ENCODE data around the gene PDE9A. TPM values are rescaled to one million over a fixed set of nuclear protein-coding genes. Genes with fewer than 3 reads are reported as not detected.

Gene PDE9A
- total RNA-seq, 4 donors from 2014 or later, result 10.6 to 83.2 (median 28.5) TPM

DNA sequence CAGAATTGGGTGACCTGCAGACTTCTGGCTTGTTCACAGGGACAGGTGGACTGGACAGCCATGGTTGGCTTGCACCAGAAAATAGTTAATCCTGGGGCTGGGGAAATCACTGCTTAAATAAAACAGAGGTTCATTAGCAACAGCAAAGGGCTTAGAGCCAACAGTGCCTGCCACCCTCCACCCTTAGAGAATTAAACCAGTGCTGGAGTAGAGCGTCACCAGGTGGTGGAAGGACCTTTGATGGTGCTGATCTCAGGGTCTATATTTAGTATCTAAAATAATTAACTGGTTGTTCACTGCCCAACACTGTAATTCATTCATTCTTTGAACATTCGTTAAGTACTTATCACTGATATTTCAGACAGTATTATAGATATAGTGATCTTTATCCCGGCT lies 34.7 kb upstream of the PDE9A start:
- Histone ChIP-seq H3K27me3 (peaks cover 66% of the 10 kb centered on the region), H3K4me1 (peaks cover 0 to 9% (median 0%) of the 10 kb centered on the region in 3 donors), H3K9me3 (no peaks in the 10 kb centered on the region), H3K4me3 (no peak overlapping the region), H3K36me3 (no peaks in the 10 kb centered on the region), H3K27ac (no peak overlapping the region)
- WGBS, 2 donors (ENCODE audit: low coverage in 1 of 2), result 58 to 75% methylated on average over 2 to 3 of the region's 3 CpGs
- no peak for ATAC-seq
- no peak for TF ChIP-seq POLR2AphosphoS5 (IDR thresholded peaks at IDR 0.05)
- TF ChIP-seq EP300 (IDR thresholded peaks at IDR 0.05), result no peak
- TF ChIP-seq, protein P1, sequence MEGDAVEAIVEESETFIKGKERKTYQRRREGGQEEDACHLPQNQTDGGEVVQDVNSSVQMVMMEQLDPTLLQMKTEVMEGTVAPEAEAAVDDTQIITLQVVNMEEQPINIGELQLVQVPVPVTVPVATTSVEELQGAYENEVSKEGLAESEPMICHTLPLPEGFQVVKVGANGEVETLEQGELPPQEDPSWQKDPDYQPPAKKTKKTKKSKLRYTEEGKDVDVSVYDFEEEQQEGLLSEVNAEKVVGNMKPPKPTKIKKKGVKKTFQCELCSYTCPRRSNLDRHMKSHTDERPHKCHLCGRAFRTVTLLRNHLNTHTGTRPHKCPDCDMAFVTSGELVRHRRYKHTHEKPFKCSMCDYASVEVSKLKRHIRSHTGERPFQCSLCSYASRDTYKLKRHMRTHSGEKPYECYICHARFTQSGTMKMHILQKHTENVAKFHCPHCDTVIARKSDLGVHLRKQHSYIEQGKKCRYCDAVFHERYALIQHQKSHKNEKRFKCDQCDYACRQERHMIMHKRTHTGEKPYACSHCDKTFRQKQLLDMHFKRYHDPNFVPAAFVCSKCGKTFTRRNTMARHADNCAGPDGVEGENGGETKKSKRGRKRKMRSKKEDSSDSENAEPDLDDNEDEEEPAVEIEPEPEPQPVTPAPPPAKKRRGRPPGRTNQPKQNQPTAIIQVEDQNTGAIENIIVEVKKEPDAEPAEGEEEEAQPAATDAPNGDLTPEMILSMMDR (IDR thresholded peaks at IDR 0.05), result no peak
- TF ChIP-seq POLR2A (IDR thresholded peaks at IDR 0.05), result no peak

DNA sequence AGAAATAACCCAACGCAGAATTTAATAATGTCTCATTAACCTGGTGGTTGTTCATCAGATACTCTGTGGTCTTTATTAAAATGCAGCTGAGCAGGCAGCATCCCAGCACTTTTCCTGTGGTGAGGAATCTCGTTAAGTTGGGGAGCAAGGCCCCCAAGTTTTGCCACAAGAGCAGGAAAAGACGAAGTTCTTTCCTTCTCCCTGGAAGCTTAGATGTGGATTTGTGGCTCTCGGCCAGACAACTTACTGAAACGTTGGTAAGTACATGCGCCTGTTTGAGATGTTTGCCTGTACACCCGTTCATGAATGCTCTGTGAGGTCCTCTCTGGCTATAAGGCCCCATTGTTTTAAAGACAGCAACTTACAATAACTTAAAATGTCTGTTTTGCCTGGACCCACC lies 34.3 kb upstream of the PDE9A start:
- 53 to 60% methylated on average over 1 to 5 of the region's 7 CpGs for WGBS, 2 donors (ENCODE audit: low coverage in 1 of 2)
- Histone ChIP-seq H3K9me3 (no peaks in the 10 kb centered on the region), H3K27ac (no peak overlapping the region), H3K4me3 (no peak overlapping the region), H3K36me3 (no peaks in the 10 kb centered on the region), H3K27me3 (peaks cover 66% of the 10 kb centered on the region), H3K4me1 (peaks cover 0 to 9% (median 0%) of the 10 kb centered on the region in 3 donors)
- TF ChIP-seq, protein P1 (IDR thresholded peaks at IDR 0.05), result no peak
- no peak for TF ChIP-seq POLR2AphosphoS5 (IDR thresholded peaks at IDR 0.05)
- no peak for ATAC-seq

DNA sequence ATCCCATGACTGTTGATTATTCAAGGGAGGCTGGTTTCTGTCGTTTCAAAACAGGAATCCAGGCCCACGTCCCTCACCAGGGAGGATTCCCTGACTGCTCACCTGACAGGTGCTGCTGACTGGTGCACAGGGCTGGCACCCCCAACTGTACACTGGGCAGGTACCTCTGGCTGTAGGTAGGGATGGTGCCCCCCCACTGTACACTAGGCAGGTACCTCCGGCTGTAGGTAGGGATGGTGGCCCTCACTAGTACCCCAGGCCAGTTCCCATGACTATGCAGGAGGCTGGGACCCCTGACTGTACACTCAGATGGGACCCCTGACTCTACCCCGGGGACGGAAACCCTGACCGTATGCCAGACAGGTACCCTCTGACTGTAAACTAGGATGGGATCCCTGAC lies 33.6 kb upstream of the PDE9A start:
- 52 to 87% methylated on average over 2 to 3 of the region's 6 CpGs for WGBS, 2 donors (ENCODE audit: low coverage in 1 of 2)
- no peak overlapping the region for H3K4me3 ChIP-seq
- TF ChIP-seq POLR2A (IDR thresholded peaks at IDR 0.05) (no peak), POLR2AphosphoS5 (IDR thresholded peaks at IDR 0.05) (no peak), EP300 (IDR thresholded peaks at IDR 0.05) (no peak)
- TF ChIP-seq, protein P1 (IDR thresholded peaks at IDR 0.05), result no peak
- no peaks in the 10 kb centered on the region for H3K36me3 ChIP-seq
- H3K27me3 ChIP-seq, result peaks cover 68% of the 10 kb centered on the region
- ATAC-seq, result no peak
- no peaks in the 10 kb centered on the region for H3K9me3 ChIP-seq
- peaks cover 0 to 9% (median 0%) of the 10 kb centered on the region in 3 donors for H3K4me1 ChIP-seq
- H3K27ac ChIP-seq, result no peak overlapping the region

DNA sequence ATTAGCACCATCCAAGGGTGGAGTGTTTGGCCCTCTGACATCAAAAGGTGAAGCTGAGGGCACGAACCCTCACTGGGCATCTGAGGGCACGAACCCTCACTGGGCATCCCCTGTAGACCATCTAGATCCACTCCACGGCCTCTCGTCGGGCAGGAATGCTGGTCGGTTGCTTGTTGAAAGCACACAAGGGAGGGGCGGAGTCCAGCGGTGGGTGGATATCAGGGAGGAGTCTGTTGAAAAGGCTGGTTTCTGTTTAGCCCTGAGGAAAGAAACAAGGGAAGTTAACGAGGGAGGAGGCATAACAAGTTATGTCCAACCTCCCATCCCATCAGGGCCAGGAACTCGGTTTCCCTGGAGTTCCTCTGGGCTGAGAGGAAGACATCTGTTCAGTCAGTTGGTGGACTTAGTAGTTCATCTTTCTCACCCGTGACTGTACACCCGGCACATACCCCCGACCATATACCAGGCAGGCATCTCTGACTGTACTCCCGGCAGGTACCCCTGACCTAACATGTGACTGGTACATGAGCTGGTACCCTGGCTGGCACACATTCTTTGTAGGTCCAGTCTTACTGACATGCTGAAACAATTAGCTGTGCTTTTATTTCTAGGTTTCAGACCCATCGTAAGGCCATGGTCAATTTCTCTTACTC lies 32.1 kb upstream of the PDE9A start:
- H3K4me3 ChIP-seq, result no peak overlapping the region
- no peak for TF ChIP-seq POLR2AphosphoS5 (IDR thresholded peaks at IDR 0.05)
- TF ChIP-seq EP300 (IDR thresholded peaks at IDR 0.05), result no peak
- TF ChIP-seq POLR2A (IDR thresholded peaks at IDR 0.05), result no peak
- TF ChIP-seq, protein P1 (IDR thresholded peaks at IDR 0.05), result no peak
- H3K27ac ChIP-seq, result peak overlapping the region in 1 of 4 donors; percentile 44
- ATAC-seq, result no peak
- H3K36me3 ChIP-seq, result no peaks in the 10 kb centered on the region
- no peaks in the 10 kb centered on the region for H3K9me3 ChIP-seq
- peaks cover 76% of the 10 kb centered on the region for H3K27me3 ChIP-seq
- peaks cover 0 to 8% (median 0%) of the 10 kb centered on the region in 3 donors for H3K4me1 ChIP-seq
- 58 to 93% methylated on average over 3 to 11 of the region's 15 CpGs for WGBS, 2 donors (ENCODE audit: low coverage in 1 of 2)

DNA sequence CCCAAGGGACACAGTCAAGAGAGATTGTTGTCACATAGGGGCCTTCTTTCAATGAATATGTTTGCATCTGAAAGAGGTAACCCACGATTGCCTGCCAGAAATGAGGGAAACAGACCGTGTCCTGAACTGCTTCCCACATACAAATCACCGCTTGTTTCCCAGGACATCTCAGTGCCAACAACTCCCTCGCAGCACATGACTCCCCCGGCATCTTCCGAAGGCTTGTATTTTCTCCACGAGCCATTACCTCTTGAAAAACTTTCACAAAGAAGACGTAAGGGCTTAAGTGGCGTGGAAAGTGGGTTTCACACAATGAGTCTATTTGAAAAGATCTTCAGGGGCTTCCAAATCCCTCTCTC lies 31.6 kb upstream of the PDE9A start:
- TF ChIP-seq, protein P1 (IDR thresholded peaks at IDR 0.05), result no peak
- no peak for TF ChIP-seq EP300 (IDR thresholded peaks at IDR 0.05)
- no peak for TF ChIP-seq POLR2A (IDR thresholded peaks at IDR 0.05)
- TF ChIP-seq POLR2AphosphoS5 (IDR thresholded peaks at IDR 0.05), result no peak
- H3K9me3 ChIP-seq, result no peaks in the 10 kb centered on the region
- H3K36me3 ChIP-seq, result no peaks in the 10 kb centered on the region
- H3K27me3 ChIP-seq, result peaks cover 75% of the 10 kb centered on the region
- peak overlapping the region in 1 of 4 donors; percentile 44 for H3K27ac ChIP-seq
- no peak overlapping the region for H3K4me3 ChIP-seq
- 73 to 80% methylated on average over 9 of the region's 9 CpGs for WGBS, 2 donors (ENCODE audit: low coverage in 1 of 2)
- H3K4me1 ChIP-seq, result peaks cover 0 to 3% (median 0%) of the 10 kb centered on the region in 3 donors
- no peak for ATAC-seq
